Measurements from ENCODE around the gene ZBTB8B.
"Not testable (repeated sequence)": the region's sequence is repeated elsewhere in the genome, so short reads cannot be mapped to it uniquely, and the experiment has no call there.

ZBTB8B gene

GRCh38 chr1:32464716-32465577 lies at the start of gene ZBTB8B:
Gene ZBTB8B, plus strand, starts transcription at chr1:32465072. Its CDS starts 5,553 bp downstream, at chr1:32470625.
- peak in 1 of 4 experiments; percentile 13 for DNase-seq

- no peak for DNase-seq
Measured at GRCh38 chr1:32421775-32422174, 43.1 kb upstream of the ZBTB8B start.

GRCh38 chr1:32426489-32427255 lies 38.2 kb upstream of the ZBTB8B start:
- no peak for DNase-seq

- no peak for DNase-seq
Measured at GRCh38 chr1:32427264-32427963, 37.5 kb upstream of the ZBTB8B start.

- DNase-seq: no peak
Measured at GRCh38 chr1:32431736-32432400, 33.0 kb upstream of the ZBTB8B start.

- DNase-seq: no peak
Measured at GRCh38 chr1:32438136-32438535, 26.7 kb upstream of the ZBTB8B start.

- not testable (repeated sequence) for DNase-seq
Measured at GRCh38 chr1:32438777-32439176, 26.1 kb upstream of the ZBTB8B start.

- not testable (repeated sequence) for DNase-seq
Measured at GRCh38 chr1:32441467-32441866, 23.4 kb upstream of the ZBTB8B start.

GRCh38 chr1:32447469-32448185 lies 17.2 kb upstream of the ZBTB8B start:
- no peak for DNase-seq

- DNase-seq: not testable (repeated sequence)
Measured at GRCh38 chr1:32448186-32448772, 16.6 kb upstream of the ZBTB8B start.

GRCh38 chr1:32448773-32449456 lies 16.0 kb upstream of the ZBTB8B start:
- DNase-seq: no peak

GRCh38 chr1:32449457-32449831 lies 15.4 kb upstream of the ZBTB8B start:
- DNase-seq: not testable (repeated sequence)

GRCh38 chr1:32454726-32455125 lies 10.1 kb upstream of the ZBTB8B start:
- DNase-seq: no peak

GRCh38 chr1:32455958-32456357 lies 8.9 kb upstream of the ZBTB8B start:
- no peak for DNase-seq

- not testable (repeated sequence) for DNase-seq
Measured at GRCh38 chr1:32458798-32459197, 6.1 kb upstream of the ZBTB8B start.

- not testable (repeated sequence) for DNase-seq
Measured at GRCh38 chr1:32462977-32463376, 1.9 kb upstream of the ZBTB8B start.

GRCh38 chr1:32464191-32464715 lies 619 bp upstream of the ZBTB8B start:
- DNase-seq: no peak

- no peak for DNase-seq
Measured at GRCh38 chr1:32465578-32465933, 684 bp downstream of the ZBTB8B start.

GRCh38 chr1:32466761-32467160 lies 1.9 kb downstream of the ZBTB8B start:
- no peak for DNase-seq

GRCh38 chr1:32468791-32469190 lies 3.9 kb downstream of the ZBTB8B start:
- DNase-seq: no peak

GRCh38 chr1:32470431-32470830 lies 5.6 kb downstream of the ZBTB8B start:
- no peak for DNase-seq
